GM15510 (cell line): Measurements from ENCODE around the gene KCNH8.

Experiments used
- POLR2A ChIP-seq: IDR thresholded peaks from 3 replicates; pipeline ENCODE4 v1.6.1; 2011; ENCODE audit warnings: borderline replicate concordance; ENCODE audit not compliant: insufficient read length; ENCODE audit errors: extremely low read depth

Gene KCNH8

DNA sequence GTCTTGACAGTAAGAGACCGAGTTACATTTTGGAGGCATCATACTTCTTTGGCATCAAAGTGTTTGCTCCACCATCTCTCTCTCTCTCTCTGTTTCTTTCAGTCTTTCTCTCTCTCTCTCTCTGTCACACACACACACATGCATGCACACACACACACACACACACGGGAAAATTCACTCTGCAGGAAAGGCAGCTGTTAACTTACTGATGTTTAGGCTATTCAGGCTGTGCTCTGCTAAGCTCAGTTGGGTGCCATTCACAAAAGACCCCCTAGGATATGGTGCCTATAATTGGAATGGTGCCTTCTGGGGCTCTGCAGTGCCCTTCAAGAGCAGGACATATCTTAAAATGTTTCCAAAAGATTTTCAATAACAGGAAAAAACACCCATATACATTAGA lies 78.2 kb downstream of the KCNH8 start:
- no peak for TF ChIP-seq POLR2A

DNA sequence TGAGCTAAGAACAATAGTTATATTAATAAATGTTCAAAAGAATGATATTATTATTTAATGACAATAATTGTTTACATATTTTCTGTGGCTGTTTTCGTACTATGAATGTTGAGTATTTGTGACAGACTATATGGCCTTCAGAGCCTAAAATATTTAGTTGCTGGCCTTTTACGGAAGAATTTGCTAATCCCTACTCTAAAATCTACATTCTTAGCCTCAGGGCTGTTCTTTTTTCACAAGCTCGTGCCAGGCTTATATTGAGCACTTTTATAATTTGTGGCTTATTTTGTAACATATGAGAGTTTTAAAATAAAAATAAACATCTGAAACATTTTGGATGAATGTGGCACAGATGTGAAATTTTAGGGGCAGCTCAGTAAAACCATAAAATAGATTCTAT lies 79.9 kb downstream of the KCNH8 start:
- TF ChIP-seq POLR2A = no peak

DNA sequence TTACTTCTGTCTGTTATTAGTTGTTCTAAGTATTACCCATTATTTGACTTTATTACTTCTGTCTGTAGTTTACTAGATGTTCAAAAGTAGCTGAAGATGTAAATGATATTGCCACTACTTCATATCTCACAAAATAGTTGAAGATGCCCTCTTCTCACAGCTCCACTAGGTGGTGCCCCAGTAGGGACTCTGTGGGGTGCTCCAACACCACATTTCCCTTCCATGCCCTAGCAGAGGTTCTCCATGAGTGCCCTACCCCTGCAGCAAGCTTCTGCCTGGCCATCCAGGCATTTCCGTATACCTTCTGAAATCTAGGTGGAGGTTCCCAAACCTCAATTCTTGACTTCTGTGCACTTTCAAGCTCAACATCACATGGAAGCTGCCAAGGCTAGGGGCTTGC lies 80.8 kb downstream of the KCNH8 start:
- TF ChIP-seq POLR2A = no peak

DNA sequence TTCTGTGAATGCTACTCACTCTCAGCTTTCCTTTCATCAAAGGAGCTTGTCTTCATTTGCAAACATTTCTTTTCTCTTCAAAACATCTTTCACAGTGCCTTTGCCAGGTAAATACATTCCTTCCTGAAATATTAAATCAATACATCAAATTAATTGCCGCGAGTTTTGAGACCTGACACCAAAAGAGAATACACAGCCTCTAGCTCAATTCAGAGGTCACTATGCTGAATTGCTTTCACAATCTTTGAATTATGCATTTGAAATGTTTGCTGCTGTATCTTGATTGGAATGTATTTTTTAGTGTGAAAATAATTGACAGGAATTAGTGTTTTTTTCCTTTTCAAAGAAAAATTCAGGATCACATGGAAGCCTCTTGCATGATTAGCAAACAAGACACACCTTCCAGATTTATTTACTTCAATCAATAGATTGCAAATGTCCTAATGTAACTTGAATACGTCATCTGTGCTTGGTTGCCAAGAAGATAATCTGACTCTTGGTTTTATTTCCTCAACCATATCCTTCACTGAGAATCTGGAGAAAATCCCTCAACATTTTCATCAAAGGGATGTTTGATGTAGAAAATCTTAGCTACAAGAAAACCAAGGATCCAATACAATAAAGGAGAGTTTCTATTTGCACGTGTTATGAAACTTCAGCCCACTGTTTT lies 83.6 kb downstream of the KCNH8 start:
- no peak for TF ChIP-seq POLR2A

DNA sequence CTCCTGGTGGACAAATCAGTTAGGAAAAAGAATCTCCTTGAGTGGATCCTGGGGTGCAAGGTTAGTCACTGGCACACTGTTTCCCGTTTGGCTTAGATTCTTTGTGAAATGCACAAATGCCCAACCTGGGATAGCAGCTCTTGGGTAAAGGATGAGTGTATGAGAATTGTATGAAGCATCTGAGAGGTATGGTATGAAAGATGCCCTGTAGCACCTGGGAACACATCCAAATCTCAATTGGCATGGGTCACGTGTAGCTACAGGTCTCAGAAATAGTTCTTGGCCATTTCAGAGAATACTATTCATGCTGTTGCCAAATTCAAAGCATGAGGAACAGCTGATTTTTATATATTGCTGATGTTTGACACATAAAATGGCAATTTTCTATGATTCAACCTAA lies 84.3 kb downstream of the KCNH8 start:
- no peak for TF ChIP-seq POLR2A

DNA sequence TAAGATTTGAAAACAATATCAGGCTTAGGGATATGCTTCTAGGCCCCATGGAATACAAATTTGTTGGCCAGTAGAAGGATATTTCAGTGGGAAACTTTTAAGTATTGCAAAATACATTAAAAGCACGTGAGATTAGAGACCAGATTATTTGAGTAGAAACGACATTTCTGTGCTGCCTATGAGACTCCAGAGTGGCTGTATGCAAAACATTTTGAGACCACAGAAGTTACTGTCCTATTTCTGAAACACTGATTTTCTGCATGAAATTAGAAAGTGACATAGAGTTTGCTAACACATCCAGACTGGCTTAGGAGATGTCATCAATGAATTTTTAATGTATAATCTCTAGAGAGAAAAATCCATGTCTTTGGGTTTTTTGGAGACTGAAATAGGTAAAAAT lies 99.8 kb downstream of the KCNH8 start:
- TF ChIP-seq POLR2A = no peak

DNA sequence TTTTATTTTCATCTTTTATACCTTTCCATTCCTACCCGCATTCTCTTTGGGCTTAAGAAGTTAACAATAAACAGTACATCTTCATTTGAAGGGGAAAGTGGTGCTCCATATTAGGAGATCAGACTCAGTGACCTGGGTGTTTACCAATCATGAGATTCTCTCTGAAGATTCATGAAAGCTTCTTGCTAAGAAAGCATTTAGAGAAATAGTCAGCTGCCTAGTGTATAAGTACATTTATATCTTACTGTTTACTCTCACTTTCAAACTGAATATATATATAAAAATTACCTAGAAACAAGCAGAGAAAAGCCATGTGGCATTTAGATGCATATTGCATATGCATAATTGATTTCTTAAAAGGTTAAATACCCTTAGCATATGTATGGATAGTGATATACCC lies 100.5 kb downstream of the KCNH8 start:
- no peak for TF ChIP-seq POLR2A

DNA sequence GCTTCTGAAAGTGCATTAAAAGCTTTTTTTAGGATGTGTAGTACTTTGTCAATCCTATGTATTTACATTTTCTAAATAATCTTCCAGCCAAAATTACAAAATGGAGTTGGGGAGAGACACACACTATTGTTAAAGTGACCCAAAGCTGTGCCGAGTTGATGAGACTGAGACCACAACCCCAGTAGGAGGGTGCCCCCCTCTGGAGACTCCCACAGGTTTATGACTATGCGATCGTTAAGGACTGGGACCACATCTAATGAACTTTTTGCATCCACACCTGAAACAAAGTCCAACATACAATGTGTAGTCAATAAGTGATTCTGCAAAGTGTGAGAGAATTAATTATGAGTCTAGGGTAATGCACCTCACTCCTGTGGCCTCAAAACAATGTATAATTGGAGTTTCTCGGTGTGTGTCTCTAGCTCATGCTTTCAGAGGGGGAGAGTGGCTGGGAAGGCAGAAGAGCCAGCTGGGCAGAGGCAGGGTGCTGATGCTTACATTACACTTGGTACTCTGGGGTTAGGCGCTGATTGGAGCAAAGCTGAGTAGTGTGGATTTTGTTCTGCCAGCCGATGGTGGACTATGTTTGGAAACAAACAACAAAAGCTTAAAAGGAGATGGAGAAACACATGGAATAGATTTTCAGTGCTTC lies 102.8 kb downstream of the KCNH8 start:
- no peak for TF ChIP-seq POLR2A

DNA sequence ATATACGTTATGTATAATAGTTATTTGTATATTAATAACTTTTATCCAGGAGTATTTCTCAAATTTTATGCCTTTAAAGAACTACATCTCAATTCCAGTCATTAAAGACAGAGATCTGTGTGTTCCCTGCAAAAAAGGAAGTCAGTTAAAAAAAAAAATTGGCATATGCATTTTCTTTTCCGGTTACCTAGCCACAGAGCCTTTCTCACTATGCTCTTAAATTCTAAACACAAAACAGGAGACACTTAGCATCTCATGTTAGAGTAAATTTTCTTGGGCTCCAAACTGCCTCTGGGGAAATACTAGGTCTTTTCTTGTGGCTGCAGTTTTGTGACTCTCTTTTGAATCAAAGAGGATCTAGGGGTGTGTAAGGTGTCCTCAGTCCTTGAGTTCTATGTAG lies 105.9 kb downstream of the KCNH8 start:
- no peak for TF ChIP-seq POLR2A

DNA sequence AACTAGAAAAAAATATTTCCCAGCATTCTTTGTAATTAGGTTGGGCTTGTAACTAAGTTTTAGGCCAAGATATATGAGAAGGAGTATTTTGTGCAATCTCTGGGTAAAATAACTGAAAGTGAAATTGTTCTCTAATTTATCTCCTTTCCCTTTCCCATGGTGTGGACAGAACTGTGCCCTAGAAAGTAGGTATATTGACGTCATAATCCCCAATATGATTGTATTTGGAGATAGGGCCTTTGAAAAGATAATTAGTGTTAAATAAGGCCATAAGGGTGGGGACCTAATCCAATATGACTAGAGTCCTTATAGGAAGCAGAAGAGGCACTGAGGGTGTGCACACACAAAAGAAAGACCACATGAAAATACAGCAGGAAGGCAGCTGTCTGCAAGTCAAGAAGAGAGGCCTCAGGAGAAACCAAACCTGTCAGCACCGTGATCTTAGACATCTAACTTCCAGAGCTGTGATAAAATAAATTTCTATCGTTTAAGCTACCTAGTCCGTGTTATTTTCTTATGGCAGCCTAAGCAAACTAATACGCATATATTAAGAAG lies 106.6 kb downstream of the KCNH8 start:
- TF ChIP-seq POLR2A = no peak

DNA sequence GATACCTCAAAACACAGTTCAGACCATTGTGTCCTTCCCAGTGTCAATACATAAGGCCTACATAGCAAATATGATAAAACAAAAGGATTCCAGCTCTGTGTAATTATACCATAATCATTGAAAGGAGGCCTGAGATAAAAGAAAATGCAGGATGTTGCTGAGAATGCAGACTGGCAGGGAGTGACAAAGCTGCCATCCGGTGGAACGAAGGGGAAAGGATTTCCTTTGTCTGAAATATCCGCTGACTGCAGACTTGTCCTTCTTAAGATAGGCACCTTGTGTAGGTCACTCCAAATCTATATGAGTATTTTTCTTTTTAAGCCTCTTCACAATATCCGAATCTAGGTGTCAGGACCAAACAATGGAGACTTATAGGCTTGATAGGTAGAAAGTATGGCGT lies 108.0 kb downstream of the KCNH8 start:
- no peak for TF ChIP-seq POLR2A

DNA sequence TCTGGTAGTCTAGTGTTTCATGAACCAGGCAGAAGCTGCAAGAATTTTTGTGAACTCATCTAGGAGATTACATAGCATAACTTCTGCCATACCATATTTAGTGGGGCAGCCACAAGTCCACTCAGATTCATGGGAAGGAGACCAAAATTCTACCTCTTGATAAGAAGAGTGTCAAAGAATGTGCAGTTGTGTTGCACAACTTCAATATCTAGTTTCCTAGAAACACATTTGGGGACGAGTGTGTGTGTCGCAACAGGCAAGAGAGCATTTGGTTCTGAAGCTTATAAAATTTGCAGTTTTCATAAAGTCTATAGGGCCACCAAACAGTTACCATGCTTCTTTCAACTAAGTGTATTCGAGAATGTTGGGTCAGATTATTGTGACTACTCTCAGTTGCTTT lies 115.3 kb downstream of the KCNH8 start:
- TF ChIP-seq POLR2A = no peak

DNA sequence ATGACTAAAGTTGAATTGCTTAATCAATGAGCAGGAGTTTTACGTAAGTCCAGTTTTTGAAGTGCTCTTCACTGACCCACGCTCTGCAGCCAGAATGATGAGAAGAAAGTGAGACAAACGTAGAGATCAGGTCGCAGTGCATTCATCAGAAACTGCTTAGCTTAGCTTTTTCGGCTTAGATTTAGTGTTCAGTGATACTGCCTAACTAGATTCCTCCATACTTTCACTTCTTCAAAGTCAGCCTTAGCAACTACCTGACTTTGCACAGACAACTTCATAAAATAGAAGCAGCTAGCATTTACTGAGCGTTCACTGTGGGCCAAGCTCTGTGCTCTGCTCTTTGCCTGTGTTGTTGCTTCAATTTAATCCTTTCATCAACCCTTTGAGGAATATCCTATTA lies 116.1 kb downstream of the KCNH8 start:
- TF ChIP-seq POLR2A = no peak

DNA sequence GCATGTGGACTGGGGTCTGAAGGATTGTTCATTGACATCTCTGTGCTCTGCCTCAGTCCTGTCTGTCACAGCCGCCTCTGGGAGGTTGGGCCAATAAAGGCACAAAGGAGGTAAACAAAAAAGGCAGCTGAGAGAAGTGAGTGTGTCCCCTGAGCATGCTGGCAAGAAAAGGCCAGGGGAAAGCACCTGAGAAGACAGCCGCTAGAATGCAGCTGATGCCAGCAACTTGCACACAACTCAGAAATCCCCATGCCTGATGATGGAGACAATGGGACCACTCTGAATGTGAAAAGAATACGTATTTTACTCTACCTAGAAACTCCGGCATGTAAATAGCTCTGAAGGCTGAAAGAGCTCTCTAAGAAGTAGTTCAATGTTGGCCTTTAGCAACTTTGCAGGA lies 118.7 kb downstream of the KCNH8 start:
- TF ChIP-seq POLR2A = no peak

DNA sequence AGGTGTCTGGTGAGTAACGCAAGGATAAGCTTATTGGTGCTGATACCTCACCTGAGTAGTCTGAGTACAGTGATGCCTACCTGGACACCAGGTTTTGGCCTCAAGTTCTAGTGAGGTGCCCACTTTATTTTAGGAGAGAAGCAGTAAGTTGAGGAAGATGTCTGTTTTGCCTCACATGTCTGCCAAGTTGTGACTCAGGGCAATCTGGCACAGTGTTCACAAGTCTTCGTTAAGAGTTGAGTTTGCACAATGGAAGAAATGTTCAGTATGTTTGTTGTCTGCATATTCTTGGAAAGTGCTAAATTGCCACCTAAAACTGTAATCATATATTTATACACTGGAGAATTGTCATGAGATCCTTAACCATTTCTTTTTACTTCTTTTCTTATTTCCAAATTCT lies 122.2 kb downstream of the KCNH8 start:
- TF ChIP-seq POLR2A = no peak

DNA sequence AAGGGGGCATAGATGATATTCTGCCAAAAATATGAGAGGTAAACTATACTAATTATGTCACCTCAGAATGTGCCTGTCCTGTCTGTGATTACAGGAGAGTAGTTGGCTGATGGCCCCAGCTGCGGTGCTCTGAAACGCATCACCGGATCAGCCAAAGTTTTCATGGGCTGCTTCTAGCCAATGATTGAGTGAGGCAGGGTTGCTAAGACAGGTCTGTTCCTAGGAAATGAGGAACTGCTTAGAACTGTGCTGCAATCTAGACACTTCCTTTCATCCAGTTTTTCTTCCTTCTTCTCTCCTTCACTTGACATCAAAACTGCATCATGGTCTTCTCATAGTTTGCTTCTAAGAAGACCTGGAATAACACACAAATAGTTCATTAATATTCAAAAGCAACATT lies 124.0 kb downstream of the KCNH8 start:
- no peak for TF ChIP-seq POLR2A
